ENCODE results near the gene CPB1.

CPB1 gene

DNA sequence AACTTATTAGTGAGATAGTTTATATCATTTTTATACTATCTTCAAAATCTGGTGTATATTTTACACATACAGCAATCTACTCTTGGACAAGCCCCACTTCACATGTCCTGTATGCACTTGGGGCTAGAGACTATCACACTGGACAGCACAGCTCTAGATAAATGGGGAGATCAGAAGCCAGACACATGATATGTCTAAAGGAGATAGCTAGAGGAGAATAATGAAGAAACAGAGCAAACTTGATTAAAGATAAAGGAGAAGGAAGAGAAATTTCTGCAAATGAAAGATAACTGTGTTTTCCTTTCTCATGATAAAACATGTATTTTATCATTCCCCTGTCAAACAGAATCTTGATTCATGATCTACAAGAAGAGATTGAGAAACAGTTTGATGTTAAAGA, 50.5 kb downstream of the CPB1 start:
- Histone ChIP-seq H3K4me2 (ENCODE audit: low read length) (no peak overlapping the region), H3K4me1 (no peaks in the 10 kb centered on the region), H3K9me3 (ENCODE audit: control insufficient read depth, low read length) (no peaks in the 10 kb centered on the region), H3K9ac (no peak overlapping the region), H3K79me2 (no peaks in the 10 kb centered on the region), H3K36me3 (ENCODE audit: control insufficient read depth, insufficient read depth, low read length) (no peaks in the 10 kb centered on the region), H3K4me3 (ENCODE audit: low read depth, low read length) (no peak overlapping the region), H3K27me3 (ENCODE audit: control insufficient read depth, insufficient read depth, low read length) (no peaks in the 10 kb centered on the region), H2AFZ (no peak overlapping the region), H3K27ac (no peak overlapping the region)
- TF ChIP-seq, protein P1, sequence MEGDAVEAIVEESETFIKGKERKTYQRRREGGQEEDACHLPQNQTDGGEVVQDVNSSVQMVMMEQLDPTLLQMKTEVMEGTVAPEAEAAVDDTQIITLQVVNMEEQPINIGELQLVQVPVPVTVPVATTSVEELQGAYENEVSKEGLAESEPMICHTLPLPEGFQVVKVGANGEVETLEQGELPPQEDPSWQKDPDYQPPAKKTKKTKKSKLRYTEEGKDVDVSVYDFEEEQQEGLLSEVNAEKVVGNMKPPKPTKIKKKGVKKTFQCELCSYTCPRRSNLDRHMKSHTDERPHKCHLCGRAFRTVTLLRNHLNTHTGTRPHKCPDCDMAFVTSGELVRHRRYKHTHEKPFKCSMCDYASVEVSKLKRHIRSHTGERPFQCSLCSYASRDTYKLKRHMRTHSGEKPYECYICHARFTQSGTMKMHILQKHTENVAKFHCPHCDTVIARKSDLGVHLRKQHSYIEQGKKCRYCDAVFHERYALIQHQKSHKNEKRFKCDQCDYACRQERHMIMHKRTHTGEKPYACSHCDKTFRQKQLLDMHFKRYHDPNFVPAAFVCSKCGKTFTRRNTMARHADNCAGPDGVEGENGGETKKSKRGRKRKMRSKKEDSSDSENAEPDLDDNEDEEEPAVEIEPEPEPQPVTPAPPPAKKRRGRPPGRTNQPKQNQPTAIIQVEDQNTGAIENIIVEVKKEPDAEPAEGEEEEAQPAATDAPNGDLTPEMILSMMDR (IDR thresholded peaks at IDR 0.05): no peak

DNA sequence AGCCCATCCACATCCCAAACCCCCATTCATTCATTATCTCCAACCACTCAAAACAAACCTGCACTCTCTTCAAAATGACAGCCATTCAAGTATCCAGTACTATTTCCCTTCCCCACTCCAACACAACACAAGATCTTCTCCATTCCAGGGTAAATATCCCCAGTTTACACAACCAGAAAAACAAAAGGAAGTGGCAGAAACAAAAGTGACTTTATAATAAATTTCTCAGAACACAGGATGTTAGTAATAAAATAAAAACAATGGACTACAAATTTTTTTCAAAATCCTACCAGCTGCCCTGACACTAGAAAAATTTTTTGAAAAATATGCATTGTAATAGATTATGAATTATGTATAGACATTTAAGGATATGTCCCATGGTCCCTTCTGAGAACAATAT, 51.6 kb downstream of the CPB1 start:
- Histone ChIP-seq H3K4me1 (no peaks in the 10 kb centered on the region), H3K9ac (no peak overlapping the region), H2AFZ (no peak overlapping the region), H3K79me2 (no peaks in the 10 kb centered on the region), H3K27ac (no peak overlapping the region), H3K27me3 (ENCODE audit: control insufficient read depth, insufficient read depth, low read length) (no peaks in the 10 kb centered on the region), H3K4me3 (ENCODE audit: low read depth, low read length) (no peak overlapping the region), H3K36me3 (ENCODE audit: control insufficient read depth, insufficient read depth, low read length) (no peaks in the 10 kb centered on the region), H3K4me2 (ENCODE audit: low read length) (no peak overlapping the region), H3K9me3 (ENCODE audit: control insufficient read depth, low read length) (no peaks in the 10 kb centered on the region)
- TF ChIP-seq, protein P1 (IDR thresholded peaks at IDR 0.05): no peak

DNA sequence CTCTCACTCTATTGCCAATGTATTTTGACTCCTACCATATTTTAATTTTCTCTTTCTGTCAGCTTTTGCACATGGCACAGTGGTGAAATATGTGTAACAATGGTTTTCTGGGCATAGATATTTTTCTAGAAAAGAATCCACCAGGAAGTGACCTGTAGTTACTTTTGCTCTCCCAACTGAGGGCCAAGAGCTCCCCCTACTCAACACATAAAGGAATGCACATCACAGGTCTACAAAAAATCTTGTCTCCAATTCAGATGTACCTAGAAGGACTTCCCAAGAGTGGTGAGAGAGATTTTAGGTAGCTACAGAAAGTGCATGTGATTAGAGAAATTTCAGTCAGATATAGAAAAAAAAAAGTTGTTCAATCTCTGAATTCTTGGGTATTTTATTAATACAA, 53.1 kb downstream of the CPB1 start:
- Histone ChIP-seq H3K27me3 (ENCODE audit: control insufficient read depth, insufficient read depth, low read length) (no peaks in the 10 kb centered on the region), H3K27ac (no peak overlapping the region), H3K36me3 (ENCODE audit: control insufficient read depth, insufficient read depth, low read length) (no peaks in the 10 kb centered on the region), H2AFZ (no peak overlapping the region), H3K4me3 (ENCODE audit: low read depth, low read length) (no peak overlapping the region), H3K4me2 (ENCODE audit: low read length) (no peak overlapping the region), H3K4me1 (no peaks in the 10 kb centered on the region), H3K9ac (no peak overlapping the region), H3K9me3 (ENCODE audit: control insufficient read depth, low read length) (no peaks in the 10 kb centered on the region), H3K79me2 (no peaks in the 10 kb centered on the region)
- TF ChIP-seq, protein P1 (IDR thresholded peaks at IDR 0.05): no peak

DNA sequence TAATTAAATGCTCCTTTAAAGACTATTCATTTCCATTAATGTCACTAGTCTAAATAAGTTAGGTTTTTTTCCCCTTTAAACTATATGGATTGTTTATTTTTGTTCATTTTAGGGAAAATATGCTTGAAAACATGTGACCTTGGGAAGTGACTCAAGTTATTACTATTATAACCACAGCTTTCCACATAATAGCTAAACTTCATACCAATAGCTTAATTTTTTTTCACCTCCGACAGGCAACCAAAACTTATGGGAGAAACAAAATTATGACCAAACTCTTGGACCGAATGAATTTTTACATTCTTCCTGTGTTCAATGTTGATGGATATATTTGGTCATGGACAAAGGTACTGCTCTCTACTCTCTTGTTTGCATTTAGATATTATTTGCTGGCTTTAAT, 53.7 kb downstream of the CPB1 start:
- H3K27me3 ChIP-seq (ENCODE audit: control insufficient read depth, insufficient read depth, low read length): no peaks in the 10 kb centered on the region
- no peak overlapping the region for H3K4me3 ChIP-seq (ENCODE audit: low read depth, low read length)
- H3K27ac ChIP-seq: no peak overlapping the region
- TF ChIP-seq, protein P1 (IDR thresholded peaks at IDR 0.05): no peak
- H3K79me2 ChIP-seq: no peaks in the 10 kb centered on the region
- H3K9ac ChIP-seq: no peak overlapping the region
- no peaks in the 10 kb centered on the region for H3K9me3 ChIP-seq (ENCODE audit: control insufficient read depth, low read length)
- no peak overlapping the region for H2AFZ ChIP-seq
- H3K36me3 ChIP-seq (ENCODE audit: control insufficient read depth, insufficient read depth, low read length): no peaks in the 10 kb centered on the region
- H3K4me1 ChIP-seq: no peaks in the 10 kb centered on the region
- no peak overlapping the region for H3K4me2 ChIP-seq (ENCODE audit: low read length)

DNA sequence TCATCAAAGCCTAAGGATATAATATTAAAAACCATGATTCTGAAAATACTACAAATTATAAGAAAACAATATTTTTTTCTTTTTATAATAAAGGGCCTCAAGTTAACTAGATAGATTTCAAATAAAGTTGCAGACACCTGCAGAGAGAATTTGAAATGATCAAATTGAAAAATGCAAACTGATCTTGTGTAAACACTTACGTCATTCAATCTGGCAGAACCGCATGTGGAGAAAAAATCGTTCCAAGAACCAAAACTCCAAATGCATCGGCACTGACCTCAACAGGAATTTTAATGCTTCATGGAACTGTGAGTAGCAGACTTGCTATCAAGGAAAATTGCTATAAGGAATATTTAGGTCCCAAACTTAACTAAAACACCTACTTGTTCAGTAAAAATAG, 54.7 kb downstream of the CPB1 start:
- Histone ChIP-seq H2AFZ (no peak overlapping the region), H3K27me3 (ENCODE audit: control insufficient read depth, insufficient read depth, low read length) (no peaks in the 10 kb centered on the region), H3K4me1 (no peaks in the 10 kb centered on the region), H3K4me2 (ENCODE audit: low read length) (no peak overlapping the region), H3K9me3 (ENCODE audit: control insufficient read depth, low read length) (no peaks in the 10 kb centered on the region), H3K79me2 (no peaks in the 10 kb centered on the region), H3K9ac (no peak overlapping the region), H3K36me3 (ENCODE audit: control insufficient read depth, insufficient read depth, low read length) (no peaks in the 10 kb centered on the region), H3K27ac (no peak overlapping the region), H3K4me3 (ENCODE audit: low read depth, low read length) (no peak overlapping the region)
- TF ChIP-seq, protein P1 (IDR thresholded peaks at IDR 0.05): no peak

All from parathyroid adenoma (tissue), 2 donors.